GM23338 (cell line): ENCODE data around the gene NTM.

ENCODE experiments used
- CTCF ChIP-seq, 2 experiments: fragments of 200-600 bp in 1 of 2; sonication (generic) in 1 of 2; conservative IDR thresholded peaks; 2 replicates each; pipeline versions ENCODE4 v1.5.1 to v1.6.1; 2016 to 2017; ENCODE audit warnings: antibody characterized with exemption in 2 of 2, low read depth in 2 of 2, mild to moderate bottlenecking in 2 of 2, moderate library complexity in 1 of 2
- EZH2 ChIP-seq: fragments of 200-600 bp; sonication (generic); IDR thresholded peaks from one replicate; pipeline ENCODE4 v1.8.0; 2017; ENCODE audit warnings: antibody characterized with exemption, mild to moderate bottlenecking, low read depth; ENCODE audit not compliant: unreplicated experiment
- POLR2AphosphoS5 ChIP-seq: IDR thresholded peaks from 2 replicates; pipeline ENCODE4 v1.6.1; 2016; ENCODE audit warnings: antibody characterized with exemption, low read depth
- STAT1 ChIP-seq: IDR thresholded peaks from one replicate; pipeline ENCODE4 v1.6.1; 2016; ENCODE audit warnings: antibody characterized with exemption; ENCODE audit not compliant: unreplicated experiment

GRCh38 chr11:132114185-132114584 lies 743.8 kb downstream of the NTM start:
- TF ChIP-seq POLR2AphosphoS5 (no peak), CTCF (conservative IDR thresholded peaks at IDR 0.05; ENCODE audit: low read depth in 2 of 2) (peak; percentile 62 to 84), EZH2 (no peak), STAT1 (no peak)
